ENCODE results near the gene TRIM15. TPM values are rescaled to one million over a fixed set of nuclear protein-coding genes. Genes with fewer than 3 reads are reported as not detected.

Gene TRIM15
- total and polyA plus RNA-seq, 9 of the 15 experiments (the other 6 are each of a cell fraction or from before 2014, with no cell fraction given): 0.06 to 2.6 (median 0.83) TPM

DNA sequence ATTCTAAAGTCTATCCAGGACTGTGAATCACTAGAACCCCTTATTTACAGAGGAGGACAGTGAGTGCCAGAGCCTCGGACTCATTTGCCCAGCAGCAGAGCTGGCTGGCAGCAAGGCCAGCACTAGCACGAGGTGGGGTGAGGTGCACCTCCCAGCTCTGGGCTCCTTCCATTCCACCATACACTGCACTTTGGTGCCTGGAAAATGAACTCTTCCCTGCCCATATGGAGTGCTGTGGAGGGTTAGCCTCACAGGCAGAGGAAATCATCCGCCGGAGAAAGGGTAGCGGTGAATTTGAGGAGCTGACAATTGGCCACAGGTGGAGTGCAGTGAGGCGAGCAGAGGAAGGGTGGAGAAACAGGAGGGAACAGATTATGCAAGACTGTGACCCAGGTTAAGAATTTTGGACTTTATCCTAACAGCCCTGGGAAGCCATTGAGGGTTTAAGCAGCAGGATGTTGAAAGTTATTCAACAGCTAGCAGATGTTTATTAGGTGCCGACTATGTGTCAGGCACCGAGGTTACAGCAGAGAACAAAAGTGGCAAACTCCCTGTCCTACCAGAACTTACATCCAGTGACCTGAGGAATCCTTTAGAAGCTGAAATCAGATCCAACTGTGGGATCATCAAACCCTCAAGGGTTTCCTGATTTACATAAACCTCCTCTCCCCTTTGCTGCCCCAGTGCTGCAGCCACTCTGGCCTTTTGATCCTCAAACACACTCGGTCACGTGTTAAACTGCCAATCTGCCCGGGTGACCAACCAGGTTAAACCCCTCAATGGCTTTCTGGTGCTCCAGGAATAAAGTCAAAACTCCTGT is 43.7 kb downstream of the TRIM15 start:
- H3K4me3 ChIP-seq: no peak overlapping the region
- CTCF ChIA-PET (ENCODE audit: low intra/inter-chr PET ratio): no interaction called here
- FAIRE-seq (no peak), ATAC-seq (no peak), DNase-seq (ENCODE audit: extremely low read depth in 1 of 4, low spot score in 3 of 4) (no peak)
- WGBS (ENCODE audit: insufficient coverage, low coverage, missing lambda C conversion rate): 24% methylated on average over 11 of the region's 11 CpGs
- TF ChIP-seq, protein P1, sequence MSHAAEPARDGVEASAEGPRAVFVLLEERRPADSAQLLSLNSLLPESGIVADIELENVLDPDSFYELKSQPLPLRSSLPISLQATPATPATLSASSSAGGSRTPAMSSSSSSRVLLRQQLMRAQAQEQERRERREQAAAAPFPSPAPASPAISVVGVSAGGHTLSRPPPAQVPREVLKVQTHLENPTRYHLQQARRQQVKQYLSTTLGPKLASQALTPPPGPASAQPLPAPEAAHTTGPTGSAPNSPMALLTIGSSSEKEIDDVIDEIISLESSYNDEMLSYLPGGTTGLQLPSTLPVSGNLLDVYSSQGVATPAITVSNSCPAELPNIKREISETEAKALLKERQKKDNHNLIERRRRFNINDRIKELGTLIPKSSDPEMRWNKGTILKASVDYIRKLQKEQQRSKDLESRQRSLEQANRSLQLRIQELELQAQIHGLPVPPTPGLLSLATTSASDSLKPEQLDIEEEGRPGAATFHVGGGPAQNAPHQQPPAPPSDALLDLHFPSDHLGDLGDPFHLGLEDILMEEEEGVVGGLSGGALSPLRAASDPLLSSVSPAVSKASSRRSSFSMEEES (CRISPR knock-in tag; IDR thresholded peaks at IDR 0.05): 0 out of 2 replicates have a peak, but pooled peaks have one; percentile 6
- no peak for TF ChIP-seq ELF2 (CRISPR knock-in tag; IDR thresholded peaks at IDR 0.05)
- BruUV-seq (replicated peaks): no TSS peak
- intact Hi-C loops (cut with micrococcal nuclease) (no loop called here), in situ Hi-C loops (cut with MboI) (no loop called here)
- no peaks in the 10 kb centered on the region for H3K79me2 ChIP-seq (ENCODE audit: control insufficient read depth, insufficient read depth, low read length)
- H3K4me1 ChIP-seq (replicated peaks in 1 of 2; ENCODE audit: control insufficient read depth in 2 of 2, insufficient read depth in 2 of 2, low read length in 2 of 2): no peaks in the 10 kb centered on the region
- H3K27ac ChIP-seq (ENCODE audit: extremely low read depth, low read depth, low read length): no peak overlapping the region
- peaks cover 12 to 28% of the 10 kb centered on the region in 2 experiments; a peak in 4 of 5 replicates for H3K27me3 ChIP-seq (ENCODE audit: control insufficient read depth in 2 of 2, insufficient read depth in 2 of 2, low read length in 2 of 2)
- no peaks in the 10 kb centered on the region for H4K20me1 ChIP-seq (replicated peaks; ENCODE audit: control insufficient read depth, insufficient read depth, low read length)
- H3K9me3 ChIP-seq (replicated peaks; ENCODE audit: control insufficient read depth, insufficient read depth, low read depth, low read length): no peaks in the 10 kb centered on the region
- no peaks in the 10 kb centered on the region for H3K36me3 ChIP-seq (ENCODE audit: control insufficient read depth, insufficient read depth, low read length)
- no peaks in the 10 kb centered on the region for H3K9me1 ChIP-seq (ENCODE audit: control insufficient read depth, insufficient read depth, low read length)
- H2AFZ ChIP-seq (ENCODE audit: low read depth, low read length): no peak overlapping the region
- H3K9ac ChIP-seq (ENCODE audit: insufficient read depth in 1 of 2, low read depth in 2 of 2, low read length in 2 of 2): peak overlapping the region in 1 of 2 experiments; percentile 17; a peak in 1 of 4 replicates
- POLR2A ChIA-PET: interaction anchor here (0.5 to 0.7 kb wide), 3 partner anchors 57 to 348 kb away, joined by 3 read pairs; no protein-coding TSS in a partner anchor
- no peak overlapping the region for H3K4me2 ChIP-seq (ENCODE audit: insufficient read depth, low read length)

All from K562 (cell line).